ENCODE data around the gene NPW. TPM values are rescaled to one million over a fixed set of nuclear protein-coding genes. Genes with fewer than 3 reads are reported as not detected.

The NPW gene
- total and polyA plus RNA-seq, 11 donors, result 0.19 to 0.69 TPM; not detected in 9

DNA sequence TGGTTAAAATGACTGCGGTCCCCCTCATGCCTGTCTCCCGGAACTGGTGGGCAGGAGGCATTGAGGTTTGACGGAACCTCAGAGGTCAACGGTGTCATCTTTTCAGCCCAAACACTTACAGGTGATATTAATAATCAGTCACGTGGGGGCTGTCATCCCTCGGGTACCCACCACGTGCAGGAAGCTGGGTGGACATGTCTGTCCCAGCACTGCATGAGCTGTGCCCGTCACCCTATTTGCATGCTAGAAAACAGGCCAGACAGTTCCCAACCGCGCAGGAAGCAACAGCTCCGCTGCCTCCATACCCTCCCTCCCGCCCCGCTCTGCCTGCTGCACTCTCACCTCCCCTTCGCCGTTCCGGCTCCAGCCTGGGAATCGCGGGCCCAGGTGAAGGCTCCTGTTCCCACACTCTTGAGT, 28.4 kb upstream of the NPW start:
- Histone ChIP-seq H3K4me1 (peaks cover 5 to 36% (median 18%) of the 10 kb centered on the region in 12 donors), H3K4me3 (peak overlapping the region in 4 of 12 donors; percentile 39 to 59 (median 50)), H3K27ac (no peak overlapping the region), H3K27me3 (peaks cover 11 to 39% (median 30%) of the 10 kb centered on the region in 9 donors), H3K9me3 (no peaks in the 10 kb centered on the region), H3K36me3 (peaks cover 0 to 12% (median 5%) of the 10 kb centered on the region in 9 donors)
- WGBS, 4 donors, result 11 to 13% (median 12%) methylated on average over 12 to 18 of the region's 18 CpGs
- DNase-seq, result no peak
- intact Hi-C loops (cut with DNase I), result loop anchor here in 1 of 10 donors (10.0 kb wide), 1 partner anchor 126 kb away; no protein-coding TSS in a partner anchor
- TF ChIP-seq POLR2A (IDR thresholded peaks at IDR 0.05), result no peak
- TF ChIP-seq, protein P1, sequence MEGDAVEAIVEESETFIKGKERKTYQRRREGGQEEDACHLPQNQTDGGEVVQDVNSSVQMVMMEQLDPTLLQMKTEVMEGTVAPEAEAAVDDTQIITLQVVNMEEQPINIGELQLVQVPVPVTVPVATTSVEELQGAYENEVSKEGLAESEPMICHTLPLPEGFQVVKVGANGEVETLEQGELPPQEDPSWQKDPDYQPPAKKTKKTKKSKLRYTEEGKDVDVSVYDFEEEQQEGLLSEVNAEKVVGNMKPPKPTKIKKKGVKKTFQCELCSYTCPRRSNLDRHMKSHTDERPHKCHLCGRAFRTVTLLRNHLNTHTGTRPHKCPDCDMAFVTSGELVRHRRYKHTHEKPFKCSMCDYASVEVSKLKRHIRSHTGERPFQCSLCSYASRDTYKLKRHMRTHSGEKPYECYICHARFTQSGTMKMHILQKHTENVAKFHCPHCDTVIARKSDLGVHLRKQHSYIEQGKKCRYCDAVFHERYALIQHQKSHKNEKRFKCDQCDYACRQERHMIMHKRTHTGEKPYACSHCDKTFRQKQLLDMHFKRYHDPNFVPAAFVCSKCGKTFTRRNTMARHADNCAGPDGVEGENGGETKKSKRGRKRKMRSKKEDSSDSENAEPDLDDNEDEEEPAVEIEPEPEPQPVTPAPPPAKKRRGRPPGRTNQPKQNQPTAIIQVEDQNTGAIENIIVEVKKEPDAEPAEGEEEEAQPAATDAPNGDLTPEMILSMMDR (IDR thresholded peaks at IDR 0.05), result no peak
- ATAC-seq, result no peak

DNA sequence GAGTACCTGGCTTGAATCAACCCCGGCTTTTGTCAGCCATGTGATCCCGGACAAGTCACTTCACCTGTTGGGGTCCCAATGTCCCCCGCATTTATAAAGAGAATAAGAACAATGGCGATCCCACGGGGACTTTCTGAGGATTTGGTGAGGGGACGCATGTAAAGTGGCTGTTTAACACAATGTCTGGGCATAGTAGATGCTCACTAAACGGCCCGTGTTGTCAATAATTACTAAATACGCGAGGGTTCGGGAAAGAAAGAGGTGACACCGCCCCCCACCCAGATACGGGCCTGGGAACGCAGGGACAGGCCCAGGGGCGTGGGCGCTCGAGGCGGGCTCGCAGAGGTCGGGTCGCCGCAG, 28.0 kb upstream of the NPW start:
- intact Hi-C loops (cut with DNase I), result loop anchor here in 1 of 10 donors (10.0 kb wide), 1 partner anchor 127 kb away; no protein-coding TSS in a partner anchor
- H3K4me3 ChIP-seq, result peak overlapping the region in 11 of 12 donors; percentile 6 to 60 (median 47)
- H3K9me3 ChIP-seq, result no peaks in the 10 kb centered on the region
- H3K27ac ChIP-seq, result peak overlapping the region in 4 of 12 donors; percentile 14 to 76 (median 38)
- H3K36me3 ChIP-seq, result peaks cover 0 to 8% (median 1%) of the 10 kb centered on the region in 9 donors
- 11 to 19% (median 14%) methylated on average over 21 to 22 of the region's 22 CpGs for WGBS, 4 donors
- H3K27me3 ChIP-seq, result peaks cover 11 to 39% (median 30%) of the 10 kb centered on the region in 9 donors
- ATAC-seq (peak in 1 of 4 donors; percentile 4), DNase-seq (no peak)
- TF ChIP-seq, protein P1 (IDR thresholded peaks at IDR 0.05), result no peak
- no peak for TF ChIP-seq POLR2A (IDR thresholded peaks at IDR 0.05)
- peaks cover 5 to 36% (median 18%) of the 10 kb centered on the region in 12 donors for H3K4me1 ChIP-seq

DNA sequence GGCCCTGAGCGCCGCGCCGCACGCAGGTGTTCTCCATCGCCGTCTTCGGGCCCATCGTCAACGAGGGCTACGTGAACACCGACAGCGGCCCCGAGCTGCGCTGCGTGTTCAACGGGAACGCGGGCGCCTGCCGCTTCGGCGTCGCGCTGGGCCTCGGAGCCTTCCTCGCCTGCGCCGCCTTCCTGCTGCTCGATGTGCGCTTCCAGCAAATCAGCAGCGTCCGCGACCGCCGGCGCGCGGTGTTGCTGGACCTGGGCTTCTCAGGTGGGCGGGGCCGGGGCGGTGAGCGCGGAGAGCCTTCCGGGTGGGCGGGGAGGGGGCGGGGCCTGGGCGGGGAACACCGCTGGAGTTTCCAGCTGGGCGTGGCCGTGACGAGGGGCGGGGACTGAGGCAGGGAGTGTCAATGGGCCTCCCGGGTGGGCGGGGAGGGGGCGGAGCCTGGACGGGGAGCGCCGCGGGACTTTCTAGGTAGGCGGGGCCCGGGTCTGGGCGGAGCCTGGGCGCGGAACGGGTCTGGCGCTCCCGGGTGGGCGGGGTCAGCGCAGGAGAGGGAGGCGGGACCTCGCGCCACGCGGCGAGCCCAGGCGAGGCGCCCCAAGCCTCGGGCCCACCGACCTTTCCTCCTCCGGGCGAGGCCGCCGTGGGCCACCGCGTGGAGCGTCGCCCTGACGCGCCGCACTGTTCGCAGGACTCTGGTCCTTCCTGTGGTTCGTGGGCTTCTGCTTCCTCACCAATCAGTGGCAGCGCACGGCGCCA, 27.5 kb upstream of the NPW start:
- DNase-seq, result peak; percentile 92 to 98 (median 97)
- TF ChIP-seq, protein P1 (IDR thresholded peaks at IDR 0.05), result no peak
- TF ChIP-seq POLR2A (IDR thresholded peaks at IDR 0.05), result no peak
- peaks cover 11 to 39% (median 30%) of the 10 kb centered on the region in 9 donors for H3K27me3 ChIP-seq
- H3K27ac ChIP-seq, result peak overlapping the region in 4 of 12 donors; percentile 14 to 76 (median 38)
- intact Hi-C loops (cut with DNase I), result loop anchor here in 1 of 10 donors (10.0 kb wide), 1 partner anchor 127 kb away; no protein-coding TSS in a partner anchor
- no peaks in the 10 kb centered on the region for H3K9me3 ChIP-seq
- peak overlapping the region in 11 of 12 donors; percentile 6 to 60 (median 47) for H3K4me3 ChIP-seq
- ATAC-seq, result peak; percentile 70 to 94 (median 91)
- H3K4me1 ChIP-seq, result peaks cover 5 to 36% (median 18%) of the 10 kb centered on the region in 12 donors
- peaks cover 0 to 9% (median 5%) of the 10 kb centered on the region in 9 donors for H3K36me3 ChIP-seq
- 3 to 10% (median 6%) methylated on average over 43 to 96 of the region's 96 CpGs for WGBS, 4 donors

All from heart left ventricle (tissue), 16 donors.